K562 (cell line): ENCODE measurements around the gene SORCS2.

Experiments
- BCOR ChIP-seq: fragments of 450-650 bp; IDR thresholded peaks from 2 replicates; pipeline ENCODE4 v1.6.1; 2016
- CHD1 ChIP-seq: fragments of 200-600 bp; sonication (generic); IDR thresholded peaks from one replicate; pipeline ENCODE4 v1.6.1; 2012; ENCODE audit warnings: mild to moderate bottlenecking, moderate library complexity, low read length, inconsistent platforms
- CREB1 ChIP-seq, 2 experiments: sonication (generic) in 1 of 2; formaldehyde crosslinking in 1 of 2; IDR thresholded peaks; 2 replicates each; pipeline versions ENCODE4 v1.6.1 to v1.8.0; 2012 to 2022; ENCODE audit warnings: inconsistent platforms in 1 of 2, mild to moderate bottlenecking in 1 of 2, missing genetic modification reagents in 1 of 2, moderate library complexity in 1 of 2
- GABPB1 ChIP-seq: sonication (generic); formaldehyde crosslinking; IDR thresholded peaks from 2 replicates; pipeline ENCODE4 v1.8.0; 2022; ENCODE audit warnings: mild to moderate bottlenecking, missing genetic modification reagents
- NFRKB ChIP-seq: fragments of 450-650 bp; IDR thresholded peaks from 2 replicates; pipeline ENCODE4 v1.6.1; 2016; ENCODE audit warnings: low read depth
- POLR2A ChIP-seq: fragments of 450-650 bp; conservative IDR thresholded peaks from 2 replicates; pipeline ENCODE4 v1.6.1; 2016
- PURB ChIP-seq: sonication (generic); formaldehyde crosslinking; IDR thresholded peaks from 2 replicates; pipeline ENCODE4 v1.9.0; 2021; ENCODE audit warnings: low read depth, mild to moderate bottlenecking, missing genetic modification reagents
- SP1 ChIP-seq: sonication (generic); formaldehyde crosslinking; IDR thresholded peaks from 2 replicates; pipeline ENCODE4 v1.8.1; 2022; ENCODE audit warnings: mild to moderate bottlenecking, missing genetic modification reagents
- TOE1 ChIP-seq, 2 experiments: fragments of 450-650 bp in 1 of 2; sonication (generic) in 1 of 2; formaldehyde crosslinking in 1 of 2; IDR thresholded peaks; 2 replicates each; pipeline versions ENCODE4 v1.7.1 to v1.8.0; 2016 to 2022; ENCODE audit warnings: borderline replicate concordance in 2 of 2, mild to moderate bottlenecking in 2 of 2, antibody characterized with exemption in 1 of 2, inconsistent platforms in 1 of 2, low read depth in 1 of 2, missing genetic modification reagents in 1 of 2, moderate library complexity in 1 of 2
- WHSC1 ChIP-seq: IDR thresholded peaks from one replicate; pipeline ENCODE4 v1.6.1; 2012; ENCODE audit warnings: low read length, control low read depth, inconsistent platforms
- TF ChIP-seq, protein P1 (sequence below): fragments of 200-800 bp; sonication (Bioruptor generic); IDR thresholded peaks from 2 replicates; pipeline ENCODE4 v1.6.1; 2017; ENCODE audit warnings: missing genetic modification characterization, missing compliant biosample characterization

DNA sequence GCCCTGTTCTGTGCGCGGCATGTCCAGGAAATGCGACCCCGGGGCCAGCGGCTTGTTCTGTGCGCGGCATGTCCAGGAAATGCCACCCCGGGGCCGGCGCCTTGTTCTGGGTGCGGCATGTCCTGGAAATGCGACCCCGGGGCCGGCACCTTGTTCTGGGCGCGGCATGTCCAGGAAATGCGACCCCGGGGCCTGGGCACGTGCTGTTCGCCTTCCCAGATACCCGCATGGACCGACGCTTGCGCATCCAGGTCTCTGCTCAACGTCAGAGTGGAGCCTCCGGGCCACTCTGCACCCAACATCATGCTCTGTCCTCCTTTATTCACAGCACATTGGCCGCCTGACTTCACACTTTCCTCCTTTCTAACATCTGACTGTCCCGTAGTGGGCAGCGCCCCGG lies 318.2 kb downstream of the SORCS2 start:
- TF ChIP-seq WHSC1: no peak
- TF ChIP-seq GABPB1 (CRISPR knock-in tag): no peak
- TF ChIP-seq PURB (CRISPR knock-in tag): no peak
- no peak for TF ChIP-seq CREB1 (IDR thresholded peaks at IDR 0.05)
- no peak for TF ChIP-seq CREB1 (CRISPR knock-in tag; IDR thresholded peaks at IDR 0.05)
- TF ChIP-seq SP1: no peak
- no peak for TF ChIP-seq POLR2A
- no peak for TF ChIP-seq BCOR
- TF ChIP-seq TOE1 (IDR thresholded peaks at IDR 0.05; ENCODE audit: borderline replicate concordance): no peak
- no peak for TF ChIP-seq TOE1 (CRISPR knock-in tag; IDR thresholded peaks at IDR 0.05; ENCODE audit: borderline replicate concordance, low read depth)
- TF ChIP-seq NFRKB: no peak
- TF ChIP-seq, protein P1, sequence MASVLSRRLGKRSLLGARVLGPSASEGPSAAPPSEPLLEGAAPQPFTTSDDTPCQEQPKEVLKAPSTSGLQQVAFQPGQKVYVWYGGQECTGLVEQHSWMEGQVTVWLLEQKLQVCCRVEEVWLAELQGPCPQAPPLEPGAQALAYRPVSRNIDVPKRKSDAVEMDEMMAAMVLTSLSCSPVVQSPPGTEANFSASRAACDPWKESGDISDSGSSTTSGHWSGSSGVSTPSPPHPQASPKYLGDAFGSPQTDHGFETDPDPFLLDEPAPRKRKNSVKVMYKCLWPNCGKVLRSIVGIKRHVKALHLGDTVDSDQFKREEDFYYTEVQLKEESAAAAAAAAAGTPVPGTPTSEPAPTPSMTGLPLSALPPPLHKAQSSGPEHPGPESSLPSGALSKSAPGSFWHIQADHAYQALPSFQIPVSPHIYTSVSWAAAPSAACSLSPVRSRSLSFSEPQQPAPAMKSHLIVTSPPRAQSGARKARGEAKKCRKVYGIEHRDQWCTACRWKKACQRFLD (CRISPR knock-in tag): no peak
- no peak for TF ChIP-seq CHD1
